K562 (cell line): Measurements from ENCODE around the gene SMG6. TPM values are rescaled to one million over a fixed set of nuclear protein-coding genes. Genes with fewer than 3 reads are reported as not detected.
A peak's percentile ranks its signal among the peaks of the same experiment; 100 is the strongest.

ENCODE experiments used
- ARID2 ChIP-seq: fragments of 450-650 bp; IDR thresholded peaks from 2 replicates; pipeline ENCODE4 v1.6.1; 2017; ENCODE audit warnings: antibody characterized with exemption, mild to moderate bottlenecking
- CBFA2T3 ChIP-seq: fragments of 450-650 bp; IDR thresholded peaks from 2 replicates; pipeline ENCODE4 v1.6.1; 2017
- CBX3 ChIP-seq, 2 experiments: IDR thresholded peaks; 1 replicate in 1 of 2; 2 replicates in 1 of 2; pipeline ENCODE4 v1.6.1; 2012; ENCODE audit warnings: inconsistent platforms in 2 of 2, low read length in 2 of 2, borderline replicate concordance in 1 of 2, control low read depth in 1 of 2
- CBX5 ChIP-seq: IDR thresholded peaks from 2 replicates; pipeline ENCODE4 v1.6.1; 2014; ENCODE audit warnings: low read depth, borderline replicate concordance
- HLTF ChIP-seq: fragments of 450-650 bp; IDR thresholded peaks from 2 replicates; pipeline ENCODE4 v1.6.1; 2016
- JUND ChIP-seq, 2 experiments: IDR thresholded peaks; 2 replicates in 1 of 2; 3 replicates in 1 of 2; pipeline ENCODE4 v1.6.1; 2011; ENCODE audit warnings: borderline replicate concordance in 2 of 2, low read depth in 2 of 2, low read length in 2 of 2, improper control_type of control experiment in 1 of 2, missing biosample characterization in 1 of 2, missing genetic modification characterization in 1 of 2, missing genetic modification reagents in 1 of 2
- PCBP2 ChIP-seq: fragments of 200-400 bp; formaldehyde crosslinking; IDR thresholded peaks from 2 replicates; pipeline ENCODE4 v1.6.1; 2018; ENCODE audit warnings: low read length, low read depth, mild to moderate bottlenecking, moderate library complexity; ENCODE audit not compliant: poor library complexity, severe bottlenecking
- PYGO2 ChIP-seq: fragments of 450-650 bp; IDR thresholded peaks from 2 replicates; pipeline ENCODE4 v1.6.1; 2016; ENCODE audit warnings: mild to moderate bottlenecking, missing genetic modification characterization, moderate library complexity, missing compliant biosample characterization
- SIX5 ChIP-seq, 2 experiments: IDR thresholded peaks; 2 replicates each; pipeline ENCODE4 v1.6.1; 2011; ENCODE audit warnings: low read length in 2 of 2, borderline replicate concordance in 1 of 2, low read depth in 1 of 2, mild to moderate bottlenecking in 1 of 2, moderate library complexity in 1 of 2; ENCODE audit not compliant: insufficient read depth in 1 of 2
- SMAD2 ChIP-seq: fragments of 150-350 bp; IDR thresholded peaks from 2 replicates; pipeline ENCODE4 v1.6.1; 2014; ENCODE audit warnings: low read depth, mild to moderate bottlenecking, low read length
- SMAD4 ChIP-seq: fragments of 250-450 bp; sonication (Bioruptor Pico); conservative IDR thresholded peaks from 2 replicates; pipeline ENCODE4 v1.8.0; 2021; ENCODE audit warnings: inconsistent platforms, mild to moderate bottlenecking, moderate library complexity
- SMC3 ChIP-seq: conservative IDR thresholded peaks from 2 replicates; pipeline ENCODE4 v1.6.1; 2011; ENCODE audit warnings: low read depth, low read length, improper control_type of control experiment; ENCODE audit not compliant: insufficient read depth
- SP1 ChIP-seq: sonication (generic); formaldehyde crosslinking; IDR thresholded peaks from 2 replicates; pipeline ENCODE4 v1.8.1; 2022; ENCODE audit warnings: mild to moderate bottlenecking, missing genetic modification reagents
- SRSF3 ChIP-seq: fragments of 200-400 bp; formaldehyde crosslinking; IDR thresholded peaks from 2 replicates; pipeline ENCODE4 v1.6.1; 2016; ENCODE audit warnings: mild to moderate bottlenecking, low read length, moderate library complexity; ENCODE audit not compliant: insufficient read depth
- TARDBP ChIP-seq: fragments of 450-650 bp; IDR thresholded peaks from 2 replicates; pipeline ENCODE4 v1.6.1; 2016
- ZNF778 ChIP-seq: fragments of 450-650 bp; formaldehyde crosslinking; IDR thresholded peaks from 2 replicates; pipeline ENCODE4 v1.4.0; 2020; ENCODE audit warnings: mild to moderate bottlenecking, moderate library complexity
- polyA plus RNA-seq, 8 experiments: library from polyadenylated mRNA; depleted of rRNA in 4 of 8; stranded (reverse) in 5 of 8; unstranded in 3 of 8; fragments of >200 nt; fragmentation: Nextera tagmentation in 2 of 8; fragmentation: Illumina TruSeq in 1 of 8; extraction: Ambion mirVana in 2 of 8; extraction: Trizol in 1 of 8; gene quantifications; 2 replicates each; pipeline versions ENCODE4 v1.2.1 to v1.2.3, GENCODE V29; 2011 to 2014; ENCODE audit warnings: inconsistent platforms in 1 of 8, missing spikeins in 1 of 8
- total RNA-seq, 7 experiments: library from RNA; depleted of rRNA in 6 of 7; stranded (reverse); fragments of >200 nt in 6 of 7; fragmentation: Illumina TruSeq in 2 of 7; extraction: Trizol in 2 of 7; gene quantifications; 2 replicates each; pipeline versions ENCODE4 v1.2.1 to v1.2.3, GENCODE V29; 2011 to 2021; ENCODE audit warnings: low replicate concordance in 1 of 7
- TF ChIP-seq, protein P1 (sequence below), 2 experiments: fragments of 450-650 bp in 1 of 2; sonication (generic) in 1 of 2; formaldehyde crosslinking in 1 of 2; IDR thresholded peaks; 2 replicates each; pipeline versions ENCODE4 v1.7.1 to v1.9.0; 2016 to 2022; ENCODE audit warnings: inconsistent platforms in 1 of 2, mild to moderate bottlenecking in 1 of 2, missing genetic modification reagents in 1 of 2

Gene SMG6
- total and polyA plus RNA-seq, 9 of the 15 experiments (the other 6 are each of a cell fraction or from before 2014, with no cell fraction given), result 0.44 to 13.9 (median 6.0) TPM

- TF ChIP-seq SIX5 (IDR thresholded peaks at IDR 0.05; ENCODE audit: borderline replicate concordance in 1 of 2, insufficient read depth in 1 of 2, low read depth in 1 of 2, low read length in 2 of 2) (no peak), PCBP2 (no peak), SMC3 (no peak), SMAD4 (CRISPR knock-in tag) (no peak), HLTF (no peak), PYGO2 (no peak), ZNF778 (no peak), CBFA2T3 (peak; percentile 76), SRSF3 (no peak), SMAD2 (no peak), ARID2 (no peak), TARDBP (no peak), CBX3 (IDR thresholded peaks at IDR 0.05; ENCODE audit: borderline replicate concordance in 1 of 2, low read length in 2 of 2) (no peak), SP1 (no peak), JUND (IDR thresholded peaks at IDR 0.05; ENCODE audit: borderline replicate concordance, low read depth, low read length) (peak; percentile 17; the same call in 1 of the 2 replicates), JUND (tag; IDR thresholded peaks at IDR 0.05; ENCODE audit: borderline replicate concordance, low read depth, low read length) (no peak), CBX5 (no peak)
- TF ChIP-seq, protein P1, sequence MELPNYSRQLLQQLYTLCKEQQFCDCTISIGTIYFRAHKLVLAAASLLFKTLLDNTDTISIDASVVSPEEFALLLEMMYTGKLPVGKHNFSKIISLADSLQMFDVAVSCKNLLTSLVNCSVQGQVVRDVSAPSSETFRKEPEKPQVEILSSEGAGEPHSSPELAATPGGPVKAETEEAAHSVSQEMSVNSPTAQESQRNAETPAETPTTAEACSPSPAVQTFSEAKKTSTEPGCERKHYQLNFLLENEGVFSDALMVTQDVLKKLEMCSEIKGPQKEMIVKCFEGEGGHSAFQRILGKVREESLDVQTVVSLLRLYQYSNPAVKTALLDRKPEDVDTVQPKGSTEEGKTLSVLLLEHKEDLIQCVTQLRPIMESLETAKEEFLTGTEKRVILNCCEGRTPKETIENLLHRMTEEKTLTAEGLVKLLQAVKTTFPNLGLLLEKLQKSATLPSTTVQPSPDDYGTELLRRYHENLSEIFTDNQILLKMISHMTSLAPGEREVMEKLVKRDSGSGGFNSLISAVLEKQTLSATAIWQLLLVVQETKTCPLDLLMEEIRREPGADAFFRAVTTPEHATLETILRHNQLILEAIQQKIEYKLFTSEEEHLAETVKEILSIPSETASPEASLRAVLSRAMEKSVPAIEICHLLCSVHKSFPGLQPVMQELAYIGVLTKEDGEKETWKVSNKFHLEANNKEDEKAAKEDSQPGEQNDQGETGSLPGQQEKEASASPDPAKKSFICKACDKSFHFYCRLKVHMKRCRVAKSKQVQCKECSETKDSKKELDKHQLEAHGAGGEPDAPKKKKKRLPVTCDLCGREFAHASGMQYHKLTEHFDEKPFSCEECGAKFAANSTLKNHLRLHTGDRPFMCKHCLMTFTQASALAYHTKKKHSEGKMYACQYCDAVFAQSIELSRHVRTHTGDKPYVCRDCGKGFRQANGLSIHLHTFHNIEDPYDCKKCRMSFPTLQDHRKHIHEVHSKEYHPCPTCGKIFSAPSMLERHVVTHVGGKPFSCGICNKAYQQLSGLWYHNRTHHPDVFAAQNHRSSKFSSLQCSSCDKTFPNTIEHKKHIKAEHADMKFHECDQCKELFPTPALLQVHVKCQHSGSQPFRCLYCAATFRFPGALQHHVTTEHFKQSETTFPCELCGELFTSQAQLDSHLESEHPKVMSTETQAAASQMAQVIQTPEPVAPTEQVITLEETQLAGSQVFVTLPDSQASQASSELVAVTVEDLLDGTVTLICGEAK (IDR thresholded peaks at IDR 0.05), result no peak
- TF ChIP-seq, protein P1 (CRISPR knock-in tag; IDR thresholded peaks at IDR 0.05), result no peak
Observed at GRCh38 chr17:2192367-2193057, 111.1 kb downstream of the SMG6 start (continued).
